IMR-90 (cell line): ENCODE results near the gene KDM8. TPM values are rescaled to one million over a fixed set of nuclear protein-coding genes. Genes with fewer than 3 reads are reported as not detected.

ENCODE experiments used
- ATAC-seq: fragments of 200-7000 bp; cut with Tn5 transposase; 2 replicates; pipeline ENCODE4 v1.9.1; 2020; ENCODE audit warnings: low read depth, mild to moderate bottlenecking, moderate library complexity
- BruUV-seq: library from RNA; stranded (reverse); fragments of 400-500 nt; replicated peaks from 2 replicates; lab custom pipeline; 2021; lab: Mats Ljungman, UMichigan
- CTCF ChIA-PET: fragments of 300-600 bp; formaldehyde crosslinking; extraction: SDS; loops from one replicate; lab custom pipeline; 2021; ENCODE audit warnings: antibody characterized with exemption; lab: Yijun Ruan, JAX
- POLR2A ChIA-PET: fragments of 300-600 bp; sonication (Branson Sonifier 250); formaldehyde crosslinking; loops from one replicate; lab custom pipeline; 2022; ENCODE audit warnings: antibody characterized with exemption; ENCODE audit not compliant: unreplicated experiment; lab: Charles Lee
- DNase-seq: peaks from one replicate; pipeline ENCODE4 v3.0.0; 2013
- H2AFZ ChIP-seq: replicated peaks from 2 replicates; pipeline ENCODE3; 2013; ENCODE audit warnings: low read length, mild to moderate bottlenecking; ENCODE audit not compliant: poor library complexity
- H2AK5ac ChIP-seq: 2 replicates; pipeline ENCODE4 v1.6.1; 2013; ENCODE audit warnings: low read depth, low read length, inconsistent platforms
- H2AK9ac ChIP-seq: replicated peaks from 2 replicates; pipeline ENCODE3; 2013; ENCODE audit warnings: mild to moderate bottlenecking, low read depth, low read length, moderate library complexity; ENCODE audit not compliant: poor library complexity
- H2BK120ac ChIP-seq: 2 replicates; pipeline ENCODE4 v1.6.1; 2013; ENCODE audit warnings: low read depth, low read length, inconsistent platforms
- H2BK15ac ChIP-seq: 3 replicates; pipeline ENCODE4 v1.6.1; 2013; ENCODE audit warnings: low read depth, low read length, inconsistent platforms
- H2BK20ac ChIP-seq: 2 replicates; pipeline ENCODE4 v1.6.1; 2013; ENCODE audit warnings: low read depth, mild to moderate bottlenecking, inconsistent platforms, low read length, moderate library complexity
- H2BK5ac ChIP-seq: 2 replicates; pipeline ENCODE4 v1.6.1; 2013; ENCODE audit warnings: mild to moderate bottlenecking, low read depth, low read length, inconsistent platforms; ENCODE audit not compliant: poor library complexity, severe bottlenecking
- H3K14ac ChIP-seq: replicated peaks from 2 replicates; pipeline ENCODE4 v1.6.1; 2013; ENCODE audit warnings: low read depth, low read length, inconsistent platforms
- H3K18ac ChIP-seq: 2 replicates; pipeline ENCODE4 v1.6.1; 2013; ENCODE audit warnings: low read depth, low read length, control low read depth
- H3K23ac ChIP-seq: 2 replicates; pipeline ENCODE4 v1.6.1; 2013; ENCODE audit warnings: low read depth, low read length, inconsistent platforms
- H3K27ac ChIP-seq: 2 replicates; pipeline ENCODE4 v1.5.1; 2013; ENCODE audit warnings: mild to moderate bottlenecking, control low read depth, low read length; ENCODE audit not compliant: insufficient read depth
- H3K27me3 ChIP-seq: 2 replicates; pipeline ENCODE4 v1.6.1; 2013; ENCODE audit warnings: low read length; ENCODE audit not compliant: control insufficient read depth, insufficient read depth
- H3K36me3 ChIP-seq: 2 replicates; pipeline ENCODE4 v1.6.1; 2013; ENCODE audit warnings: low read length, mixed read lengths; ENCODE audit not compliant: control insufficient read depth, insufficient read depth
- H3K4ac ChIP-seq: 2 replicates; pipeline ENCODE4 v1.6.1; 2013; ENCODE audit warnings: low read depth, low read length, inconsistent platforms
- H3K4me1 ChIP-seq: 2 replicates; pipeline ENCODE4 v1.6.1; 2013; ENCODE audit warnings: low read length, mixed read lengths; ENCODE audit not compliant: control insufficient read depth, insufficient read depth
- H3K4me2 ChIP-seq: 2 replicates; pipeline ENCODE4 v1.6.1; 2013; ENCODE audit warnings: low read depth, mild to moderate bottlenecking, control low read depth, low read length, moderate library complexity
- H3K4me3 ChIP-seq: 2 replicates; pipeline ENCODE4 v1.5.1; 2013; ENCODE audit warnings: low read depth, mild to moderate bottlenecking, control low read depth, low read length, moderate library complexity; ENCODE audit not compliant: insufficient read depth
- H3K56ac ChIP-seq: 2 replicates; pipeline ENCODE4 v1.6.1; 2013; ENCODE audit warnings: low read length, inconsistent platforms; ENCODE audit not compliant: insufficient read depth; ENCODE audit errors: extremely low read depth
- H3K79me1 ChIP-seq, 2 experiments: 2 replicates each; pipeline ENCODE4 v1.6.1; 2013; ENCODE audit warnings: low read length in 2 of 2, inconsistent platforms in 1 of 2, low read depth in 1 of 2
- H3K9ac ChIP-seq: 2 replicates; pipeline ENCODE4 v1.6.1; 2013; ENCODE audit warnings: low read depth, low read length, control low read depth
- H3K9me1 ChIP-seq: 2 replicates; pipeline ENCODE4 v1.6.1; 2013; ENCODE audit warnings: low read length, inconsistent platforms; ENCODE audit not compliant: insufficient read depth
- H3K9me3 ChIP-seq: 2 replicates; pipeline ENCODE4 v1.6.1; 2013; ENCODE audit warnings: low read length; ENCODE audit not compliant: control insufficient read depth, insufficient read depth
- H4K20me1 ChIP-seq: 2 replicates; pipeline ENCODE4 v1.6.1; 2013; ENCODE audit warnings: low read length, inconsistent platforms; ENCODE audit not compliant: insufficient read depth
- H4K5ac ChIP-seq: 2 replicates; pipeline ENCODE4 v1.6.1; 2013; ENCODE audit warnings: mild to moderate bottlenecking, low read depth, low read length, control low read depth
- H4K8ac ChIP-seq, 2 experiments: 2 replicates each; pipeline ENCODE4 v1.6.1; 2013; ENCODE audit warnings: low read depth in 2 of 2, low read length in 2 of 2, control low read depth in 1 of 2, inconsistent platforms in 1 of 2
- H4K91ac ChIP-seq: 2 replicates; pipeline ENCODE4 v1.6.1; 2013; ENCODE audit warnings: low read depth, low read length, inconsistent platforms; ENCODE audit not compliant: insufficient read depth
- MAFK ChIP-seq: IDR thresholded peaks from 2 replicates; pipeline ENCODE4 v1.6.1; 2012; ENCODE audit warnings: low read depth, low read length, improper control_type of control experiment
- WGBS, 2 experiments: methylation state at CpG; one replicate each; pipeline versions ENCODE4 v1.1.5 to v1.1.7; 2013; ENCODE audit warnings: missing lambda C conversion rate in 2 of 2; ENCODE audit not compliant: insufficient read length in 1 of 2; ENCODE audit errors: extremely low coverage in 2 of 2; 5-methylcytosine and 5-hydroxymethylcytosine counted together
- dilution Hi-C: fragments of 300-500 bp; cut with HindIII; formaldehyde crosslinking; loops from one replicate; pipeline ENCODE4 v1.14.3; 2018; ENCODE audit warnings: low sequenced_read_pairs; ENCODE audit not compliant: unreplicated experiment
- in situ Hi-C: fragments of 300-500 bp; cut with MboI; formaldehyde crosslinking; loops from 3 replicates; pipeline ENCODE4 v1.14.3; 2019; ENCODE audit warnings: low sequenced_read_pairs, inconsistent platforms, mixed read lengths
- intact Hi-C: fragments of 100-400 bp; cut with micrococcal nuclease; formaldehyde crosslinking; loops from 2 replicates; pipeline ENCODE4 v1.10.0; 2022
- polyA plus RNA-seq, 3 experiments: library from polyadenylated mRNA; depleted of rRNA; stranded (reverse); fragments of >200 nt; gene quantifications; 2 replicates each; pipeline ENCODE4 v1.2.3, GENCODE V29; 2012; ENCODE audit warnings: low replicate concordance in 1 of 3
- total RNA-seq: library from RNA; depleted of rRNA; stranded (reverse); fragments of >200 nt; gene quantifications from 2 replicates; pipeline ENCODE4 v1.2.3, GENCODE V29; 2012
- TF ChIP-seq, protein P1 (sequence below): fragments of 150-350 bp; IDR thresholded peaks from 2 replicates; pipeline ENCODE4 v1.6.1; 2016; ENCODE audit warnings: low read depth, mild to moderate bottlenecking, low read length, moderate library complexity, borderline replicate concordance

The KDM8 gene
- total and polyA plus RNA-seq, 2 of the 4 experiments (the other 2 are of a cell fraction), result 3.2 to 3.8 TPM

- POLR2A ChIA-PET, result interaction anchor here (1.9 kb wide), 1 partner anchor 26 kb away, joined by 5 read pairs; the partner anchor contains the start of gene KDM8
- dilution Hi-C loops (no loop called here), intact Hi-C loops (loop anchor here (1.0 kb wide), 1 partner anchor 45 kb away; no protein-coding TSS in a partner anchor), in situ Hi-C loops (no loop called here)
- Histone ChIP-seq H3K4me2 (peak overlapping the region; percentile 23; the same call in 1 of the 2 replicates), H2BK20ac (peak overlapping the region; percentile 99), H2BK5ac (peak overlapping the region; percentile 98), H3K9me1 (no peaks in the 10 kb centered on the region), H4K91ac (peak overlapping the region; percentile 98), H2AK5ac (peak overlapping the region; percentile 84), H3K9me3 (peaks cover 3% of the 10 kb centered on the region), H3K4me3 (no peak overlapping the region), H3K14ac (peak overlapping the region; percentile 92), H3K79me1 (peaks cover 0 to 8% of the 10 kb centered on the region in 2 experiments; a peak in 1 of 4 replicates), H3K4ac (peak overlapping the region; percentile 97), H3K18ac (peak overlapping the region; percentile 90), H3K27ac (peak overlapping the region; percentile 90), H4K8ac (peak overlapping the region; percentile 89 to 95), H3K36me3 (no peaks in the 10 kb centered on the region), H2AFZ (peak overlapping the region; percentile 96), H3K4me1 (peaks cover 11% of the 10 kb centered on the region), H4K5ac (peak overlapping the region; percentile 86), H3K27me3 (no peaks in the 10 kb centered on the region), H4K20me1 (no peaks in the 10 kb centered on the region), H3K9ac (peak overlapping the region; percentile 27; the same call in 1 of the 2 replicates), H2BK120ac (peak overlapping the region; percentile 99), H2AK9ac (peak overlapping the region; percentile 86), H2BK15ac (peak overlapping the region; percentile 92), H3K23ac (peak overlapping the region; percentile 75; the same call in 1 of the 2 replicates), H3K56ac (peak overlapping the region; percentile 67)
- BruUV-seq, result no TSS peak
- peak; percentile 79 for ATAC-seq
- peak; percentile 93 for DNase-seq
- 40% methylated on average over 6 of the region's 13 CpGs; no CpG with 5 or more reads in 1 of the 2 experiments for WGBS, 2 experiments
- TF ChIP-seq MAFK, result peak; percentile 79
- TF ChIP-seq, protein P1, sequence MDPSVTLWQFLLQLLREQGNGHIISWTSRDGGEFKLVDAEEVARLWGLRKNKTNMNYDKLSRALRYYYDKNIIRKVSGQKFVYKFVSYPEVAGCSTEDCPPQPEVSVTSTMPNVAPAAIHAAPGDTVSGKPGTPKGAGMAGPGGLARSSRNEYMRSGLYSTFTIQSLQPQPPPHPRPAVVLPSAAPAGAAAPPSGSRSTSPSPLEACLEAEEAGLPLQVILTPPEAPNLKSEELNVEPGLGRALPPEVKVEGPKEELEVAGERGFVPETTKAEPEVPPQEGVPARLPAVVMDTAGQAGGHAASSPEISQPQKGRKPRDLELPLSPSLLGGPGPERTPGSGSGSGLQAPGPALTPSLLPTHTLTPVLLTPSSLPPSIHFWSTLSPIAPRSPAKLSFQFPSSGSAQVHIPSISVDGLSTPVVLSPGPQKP, result no peak
- CTCF ChIA-PET, result interaction anchor here (0.6 to 0.8 kb wide), 2 partner anchors 17 to 246 kb away, joined by 3 read pairs; no protein-coding TSS in a partner anchor
Observed at GRCh38 chr16:27177031-27177774, 26.1 kb upstream of the KDM8 start.
